ENCODE data around the gene SLC51A.

- TF ChIP-seq NR2F2 (IDR thresholded peaks at IDR 0.05; ENCODE audit: borderline replicate concordance, low read depth) = no peak
- no peak for TF ChIP-seq SMC3 (IDR thresholded peaks at IDR 0.05; ENCODE audit: low read length)
- no peak for TF ChIP-seq ZNF576 (CRISPR knock-in tag; IDR thresholded peaks at IDR 0.05)
- no peak for TF ChIP-seq FLYWCH1 (CRISPR knock-in tag; IDR thresholded peaks at IDR 0.05)
- no peak for TF ChIP-seq CTCF (CRISPR knock-in tag; IDR thresholded peaks at IDR 0.05)
- no peak for TF ChIP-seq MAZ (IDR thresholded peaks at IDR 0.05; ENCODE audit: borderline replicate concordance, low read depth, low read length)
- no peak for TF ChIP-seq MAZ (CRISPR knock-in tag; IDR thresholded peaks at IDR 0.05; ENCODE audit: low read depth)
- TF ChIP-seq TCF7 (IDR thresholded peaks at IDR 0.05; ENCODE audit: low read depth) = no peak
- TF ChIP-seq HOXA9 (CRISPR knock-in tag; IDR thresholded peaks at IDR 0.05; ENCODE audit: borderline replicate concordance) = no peak
- no peak for TF ChIP-seq ARNTL (CRISPR knock-in tag; IDR thresholded peaks at IDR 0.05)
- no peak for TF ChIP-seq ZNF788 (CRISPR knock-in tag; IDR thresholded peaks at IDR 0.05; ENCODE audit: borderline replicate concordance)
- TF ChIP-seq ZNF12 (CRISPR knock-in tag; IDR thresholded peaks at IDR 0.05) = no peak
- no peak for TF ChIP-seq PBX3 (CRISPR knock-in tag; IDR thresholded peaks at IDR 0.05; ENCODE audit: borderline replicate concordance)
- TF ChIP-seq ZNF121 (CRISPR knock-in tag; IDR thresholded peaks at IDR 0.05) = no peak
Observed at GRCh38 chr3:196220587-196220986, 4.3 kb downstream of the SLC51A start.
